IMR-90 (cell line): ENCODE data around the gene BCLAF1. TPM values are rescaled to one million over a fixed set of nuclear protein-coding genes. Genes with fewer than 3 reads are reported as not detected.

Experiments
- ATAC-seq: fragments of 200-7000 bp; cut with Tn5 transposase; 2 replicates; pipeline ENCODE4 v1.9.1; 2020; ENCODE audit warnings: low read depth, mild to moderate bottlenecking, moderate library complexity
- BruUV-seq: library from RNA; stranded (reverse); fragments of 400-500 nt; replicated peaks from 2 replicates; lab custom pipeline; 2021; lab: Mats Ljungman, UMichigan
- CTCF ChIA-PET: fragments of 300-600 bp; formaldehyde crosslinking; extraction: SDS; loops from one replicate; lab custom pipeline; 2021; ENCODE audit warnings: antibody characterized with exemption; lab: Yijun Ruan, JAX
- POLR2A ChIA-PET: fragments of 300-600 bp; sonication (Branson Sonifier 250); formaldehyde crosslinking; loops from one replicate; lab custom pipeline; 2022; ENCODE audit warnings: antibody characterized with exemption; ENCODE audit not compliant: unreplicated experiment; lab: Charles Lee
- DNase-seq: peaks from one replicate; pipeline ENCODE4 v3.0.0; 2013
- H2AFZ ChIP-seq: replicated peaks from 2 replicates; pipeline ENCODE3; 2013; ENCODE audit warnings: low read length, mild to moderate bottlenecking; ENCODE audit not compliant: poor library complexity
- H2AK5ac ChIP-seq: 2 replicates; pipeline ENCODE4 v1.6.1; 2013; ENCODE audit warnings: low read depth, low read length, inconsistent platforms
- H2AK9ac ChIP-seq: replicated peaks from 2 replicates; pipeline ENCODE3; 2013; ENCODE audit warnings: mild to moderate bottlenecking, low read depth, low read length, moderate library complexity; ENCODE audit not compliant: poor library complexity
- H2BK120ac ChIP-seq: 2 replicates; pipeline ENCODE4 v1.6.1; 2013; ENCODE audit warnings: low read depth, low read length, inconsistent platforms
- H2BK15ac ChIP-seq: 3 replicates; pipeline ENCODE4 v1.6.1; 2013; ENCODE audit warnings: low read depth, low read length, inconsistent platforms
- H2BK20ac ChIP-seq: 2 replicates; pipeline ENCODE4 v1.6.1; 2013; ENCODE audit warnings: low read depth, mild to moderate bottlenecking, inconsistent platforms, low read length, moderate library complexity
- H2BK5ac ChIP-seq: 2 replicates; pipeline ENCODE4 v1.6.1; 2013; ENCODE audit warnings: mild to moderate bottlenecking, low read depth, low read length, inconsistent platforms; ENCODE audit not compliant: poor library complexity, severe bottlenecking
- H3K14ac ChIP-seq: replicated peaks from 2 replicates; pipeline ENCODE4 v1.6.1; 2013; ENCODE audit warnings: low read depth, low read length, inconsistent platforms
- H3K18ac ChIP-seq: 2 replicates; pipeline ENCODE4 v1.6.1; 2013; ENCODE audit warnings: low read depth, low read length, control low read depth
- H3K23ac ChIP-seq: 2 replicates; pipeline ENCODE4 v1.6.1; 2013; ENCODE audit warnings: low read depth, low read length, inconsistent platforms
- H3K27ac ChIP-seq: 2 replicates; pipeline ENCODE4 v1.5.1; 2013; ENCODE audit warnings: mild to moderate bottlenecking, control low read depth, low read length; ENCODE audit not compliant: insufficient read depth
- H3K27me3 ChIP-seq: 2 replicates; pipeline ENCODE4 v1.6.1; 2013; ENCODE audit warnings: low read length; ENCODE audit not compliant: control insufficient read depth, insufficient read depth
- H3K36me3 ChIP-seq: 2 replicates; pipeline ENCODE4 v1.6.1; 2013; ENCODE audit warnings: low read length, mixed read lengths; ENCODE audit not compliant: control insufficient read depth, insufficient read depth
- H3K4ac ChIP-seq: 2 replicates; pipeline ENCODE4 v1.6.1; 2013; ENCODE audit warnings: low read depth, low read length, inconsistent platforms
- H3K4me1 ChIP-seq: 2 replicates; pipeline ENCODE4 v1.6.1; 2013; ENCODE audit warnings: low read length, mixed read lengths; ENCODE audit not compliant: control insufficient read depth, insufficient read depth
- H3K4me2 ChIP-seq: 2 replicates; pipeline ENCODE4 v1.6.1; 2013; ENCODE audit warnings: low read depth, mild to moderate bottlenecking, control low read depth, low read length, moderate library complexity
- H3K4me3 ChIP-seq: 2 replicates; pipeline ENCODE4 v1.5.1; 2013; ENCODE audit warnings: low read depth, mild to moderate bottlenecking, control low read depth, low read length, moderate library complexity; ENCODE audit not compliant: insufficient read depth
- H3K56ac ChIP-seq: 2 replicates; pipeline ENCODE4 v1.6.1; 2013; ENCODE audit warnings: low read length, inconsistent platforms; ENCODE audit not compliant: insufficient read depth; ENCODE audit errors: extremely low read depth
- H3K79me1 ChIP-seq, 2 experiments: 2 replicates each; pipeline ENCODE4 v1.6.1; 2013; ENCODE audit warnings: low read length in 2 of 2, inconsistent platforms in 1 of 2, low read depth in 1 of 2
- H3K9ac ChIP-seq: 2 replicates; pipeline ENCODE4 v1.6.1; 2013; ENCODE audit warnings: low read depth, low read length, control low read depth
- H3K9me1 ChIP-seq: 2 replicates; pipeline ENCODE4 v1.6.1; 2013; ENCODE audit warnings: low read length, inconsistent platforms; ENCODE audit not compliant: insufficient read depth
- H3K9me3 ChIP-seq: 2 replicates; pipeline ENCODE4 v1.6.1; 2013; ENCODE audit warnings: low read length; ENCODE audit not compliant: control insufficient read depth, insufficient read depth
- H4K20me1 ChIP-seq: 2 replicates; pipeline ENCODE4 v1.6.1; 2013; ENCODE audit warnings: low read length, inconsistent platforms; ENCODE audit not compliant: insufficient read depth
- H4K5ac ChIP-seq: 2 replicates; pipeline ENCODE4 v1.6.1; 2013; ENCODE audit warnings: mild to moderate bottlenecking, low read depth, low read length, control low read depth
- H4K8ac ChIP-seq, 2 experiments: 2 replicates each; pipeline ENCODE4 v1.6.1; 2013; ENCODE audit warnings: low read depth in 2 of 2, low read length in 2 of 2, control low read depth in 1 of 2, inconsistent platforms in 1 of 2
- H4K91ac ChIP-seq: 2 replicates; pipeline ENCODE4 v1.6.1; 2013; ENCODE audit warnings: low read depth, low read length, inconsistent platforms; ENCODE audit not compliant: insufficient read depth
- FOS ChIP-seq: fragments of 150-350 bp; IDR thresholded peaks from 2 replicates; pipeline ENCODE4 v1.6.1; 2016; ENCODE audit warnings: low read depth, low read length
- MAFK ChIP-seq: IDR thresholded peaks from 2 replicates; pipeline ENCODE4 v1.6.1; 2012; ENCODE audit warnings: low read depth, low read length, improper control_type of control experiment
- MXI1 ChIP-seq: IDR thresholded peaks from 2 replicates; pipeline ENCODE4 v1.6.1; 2012; ENCODE audit warnings: low read depth, mild to moderate bottlenecking, low read length, moderate library complexity, borderline replicate concordance
- RCOR1 ChIP-seq: IDR thresholded peaks from 2 replicates; pipeline ENCODE4 v1.6.1; 2012; ENCODE audit warnings: mild to moderate bottlenecking, low read length, improper control_type of control experiment; ENCODE audit not compliant: insufficient replicate concordance
- WGBS, 2 experiments: methylation state at CpG; one replicate each; pipeline versions ENCODE4 v1.1.5 to v1.1.7; 2013; ENCODE audit warnings: missing lambda C conversion rate in 2 of 2; ENCODE audit not compliant: insufficient read length in 1 of 2; ENCODE audit errors: extremely low coverage in 2 of 2; 5-methylcytosine and 5-hydroxymethylcytosine counted together
- dilution Hi-C: fragments of 300-500 bp; cut with HindIII; formaldehyde crosslinking; loops from one replicate; pipeline ENCODE4 v1.14.3; 2018; ENCODE audit warnings: low sequenced_read_pairs; ENCODE audit not compliant: unreplicated experiment
- in situ Hi-C: fragments of 300-500 bp; cut with MboI; formaldehyde crosslinking; loops from 3 replicates; pipeline ENCODE4 v1.14.3; 2019; ENCODE audit warnings: low sequenced_read_pairs, inconsistent platforms, mixed read lengths
- intact Hi-C: fragments of 100-400 bp; cut with micrococcal nuclease; formaldehyde crosslinking; loops from 2 replicates; pipeline ENCODE4 v1.10.0; 2022
- polyA plus RNA-seq, 3 experiments: library from polyadenylated mRNA; depleted of rRNA; stranded (reverse); fragments of >200 nt; gene quantifications; 2 replicates each; pipeline ENCODE4 v1.2.3, GENCODE V29; 2012; ENCODE audit warnings: low replicate concordance in 1 of 3
- total RNA-seq: library from RNA; depleted of rRNA; stranded (reverse); fragments of >200 nt; gene quantifications from 2 replicates; pipeline ENCODE4 v1.2.3, GENCODE V29; 2012

The BCLAF1 gene
- total and polyA plus RNA-seq, 2 of the 4 experiments (the other 2 are of a cell fraction), result 34.0 to 141 TPM

DNA sequence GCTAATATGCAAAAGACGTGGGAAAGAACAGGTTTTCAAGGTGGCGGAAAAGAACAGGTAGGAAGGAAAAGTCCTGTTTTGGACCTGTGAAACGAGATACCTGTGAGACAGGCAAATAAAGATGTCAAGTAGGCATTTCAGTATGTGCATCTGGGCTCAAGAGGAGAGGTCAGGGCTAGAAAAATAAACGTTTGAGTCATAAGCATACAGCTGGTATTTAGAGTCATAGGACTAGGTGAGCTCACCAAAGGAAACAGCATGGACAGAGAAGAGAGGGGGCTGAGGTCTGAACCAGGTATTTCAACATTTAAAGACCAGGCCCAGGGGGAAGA, 54.4 kb downstream of the BCLAF1 start:
- in situ Hi-C loops (no loop called here), dilution Hi-C loops (no loop called here), intact Hi-C loops (no loop called here)
- H2AK9ac ChIP-seq, result no peak overlapping the region
- ATAC-seq (peak; percentile 51; the same call in 1 of the 2 replicates), DNase-seq (peak; percentile 91)
- peak; percentile 35; the same call in 1 of the 2 replicates for TF ChIP-seq FOS
- no peak for TF ChIP-seq MXI1
- TF ChIP-seq MAFK, result peak; percentile 62
- TF ChIP-seq RCOR1, result peak; percentile 25
- no peaks in the 10 kb centered on the region for H4K20me1 ChIP-seq
- no peak overlapping the region for H3K56ac ChIP-seq
- H3K4me1 ChIP-seq, result peaks cover 12% of the 10 kb centered on the region
- no peak overlapping the region for H2BK15ac ChIP-seq
- H2AFZ ChIP-seq, result no peak overlapping the region
- H2BK20ac ChIP-seq, result no peak overlapping the region
- POLR2A ChIA-PET, result no interaction called here
- no peak overlapping the region for H2AK5ac ChIP-seq
- no TSS peak for BruUV-seq
- H3K4ac ChIP-seq, result no peak overlapping the region
- H4K91ac ChIP-seq, result no peak overlapping the region
- H2BK120ac ChIP-seq, result no peak overlapping the region
- H3K9ac ChIP-seq, result no peak overlapping the region
- no peak overlapping the region for H3K23ac ChIP-seq
- H3K18ac ChIP-seq, result peak overlapping the region; percentile 1; the same call in 1 of the 2 replicates
- no peaks in the 10 kb centered on the region for H3K9me1 ChIP-seq
- no peaks in the 10 kb centered on the region for H3K36me3 ChIP-seq
- H3K4me2 ChIP-seq, result no peak overlapping the region
- no peak overlapping the region for H3K4me3 ChIP-seq
- H3K27ac ChIP-seq, result no peak overlapping the region
- no peak overlapping the region for H3K14ac ChIP-seq
- no peaks in the 10 kb centered on the region for H3K27me3 ChIP-seq
- H3K79me1 ChIP-seq, result peaks cover 0 to 8% of the 10 kb centered on the region in 2 experiments; a peak in 2 of 4 replicates
- 80% methylated on average over 4 of the region's 4 CpGs; no CpG with 5 or more reads in 1 of the 2 experiments for WGBS, 2 experiments
- H3K9me3 ChIP-seq, result no peaks in the 10 kb centered on the region
- CTCF ChIA-PET, result no interaction called here
- no peak overlapping the region for H4K8ac ChIP-seq
- no peak overlapping the region for H4K5ac ChIP-seq
- no peak overlapping the region for H2BK5ac ChIP-seq
